Chondrocyte (in vitro differentiated cells): Measurements from ENCODE around the gene TXNL4A. TPM values are rescaled to one million over a fixed set of nuclear protein-coding genes. Genes with fewer than 3 reads are reported as not detected.

Experiments
- DNase-seq: peaks from one replicate; pipeline ENCODE4 v3.0.0; 2021; ENCODE audit warnings: mixed read lengths, low spot score
- H3K27ac Mint-ChIP-seq: one replicate; pipeline ENCODE4 v1.8.0; 2021; ENCODE audit warnings: mild to moderate bottlenecking, moderate library complexity, mixed read lengths; ENCODE audit not compliant: unreplicated experiment
- H3K27me3 Mint-ChIP-seq: 2 replicates; pipeline ENCODE4 v1.8.0; 2021; ENCODE audit warnings: low read depth, mixed read lengths
- H3K36me3 Mint-ChIP-seq: 2 replicates; pipeline ENCODE4 v1.8.0; 2021; ENCODE audit warnings: low read depth, mixed read lengths
- H3K4me1 Mint-ChIP-seq: 2 replicates; pipeline ENCODE4 v1.8.0; 2021; ENCODE audit warnings: low read depth, mild to moderate bottlenecking, mixed read lengths
- H3K4me3 Mint-ChIP-seq: one replicate; pipeline ENCODE4 v1.8.0; 2021; ENCODE audit warnings: mild to moderate bottlenecking, moderate library complexity, mixed read lengths; ENCODE audit not compliant: unreplicated experiment
- H3K9me3 Mint-ChIP-seq: 2 replicates; pipeline ENCODE4 v1.8.0; 2021; ENCODE audit warnings: low read depth, mixed read lengths
- total RNA-seq: library from RNA; stranded (reverse); gene quantifications from 3 replicates; pipeline ENCODE4 v1.2.1, GENCODE V29; 2021
- TF ChIP-seq, protein P1 (sequence below): fragments of 200-600 bp; sonication (generic); IDR thresholded peaks from 2 replicates; pipeline ENCODE4 v1.5.0; 2021; ENCODE audit warnings: antibody characterized with exemption, mild to moderate bottlenecking, moderate library complexity

TXNL4A gene
- total RNA-seq, 1 donor from 2014 or later = 143 TPM

- H3K9me3 Mint-ChIP-seq = no peaks in the 10 kb centered on the region
- H3K27ac Mint-ChIP-seq = no peak overlapping the region
- H3K4me3 Mint-ChIP-seq = no peak overlapping the region
- peak; percentile 56 for DNase-seq
- H3K36me3 Mint-ChIP-seq = peaks cover 15% of the 10 kb centered on the region
- H3K27me3 Mint-ChIP-seq = no peaks in the 10 kb centered on the region
- H3K4me1 Mint-ChIP-seq = peaks cover 40% of the 10 kb centered on the region
- TF ChIP-seq, protein P1, sequence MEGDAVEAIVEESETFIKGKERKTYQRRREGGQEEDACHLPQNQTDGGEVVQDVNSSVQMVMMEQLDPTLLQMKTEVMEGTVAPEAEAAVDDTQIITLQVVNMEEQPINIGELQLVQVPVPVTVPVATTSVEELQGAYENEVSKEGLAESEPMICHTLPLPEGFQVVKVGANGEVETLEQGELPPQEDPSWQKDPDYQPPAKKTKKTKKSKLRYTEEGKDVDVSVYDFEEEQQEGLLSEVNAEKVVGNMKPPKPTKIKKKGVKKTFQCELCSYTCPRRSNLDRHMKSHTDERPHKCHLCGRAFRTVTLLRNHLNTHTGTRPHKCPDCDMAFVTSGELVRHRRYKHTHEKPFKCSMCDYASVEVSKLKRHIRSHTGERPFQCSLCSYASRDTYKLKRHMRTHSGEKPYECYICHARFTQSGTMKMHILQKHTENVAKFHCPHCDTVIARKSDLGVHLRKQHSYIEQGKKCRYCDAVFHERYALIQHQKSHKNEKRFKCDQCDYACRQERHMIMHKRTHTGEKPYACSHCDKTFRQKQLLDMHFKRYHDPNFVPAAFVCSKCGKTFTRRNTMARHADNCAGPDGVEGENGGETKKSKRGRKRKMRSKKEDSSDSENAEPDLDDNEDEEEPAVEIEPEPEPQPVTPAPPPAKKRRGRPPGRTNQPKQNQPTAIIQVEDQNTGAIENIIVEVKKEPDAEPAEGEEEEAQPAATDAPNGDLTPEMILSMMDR = no peak
Observed at GRCh38 chr18:79940814-79941472, 47.4 kb downstream of the TXNL4A start.

DNA sequence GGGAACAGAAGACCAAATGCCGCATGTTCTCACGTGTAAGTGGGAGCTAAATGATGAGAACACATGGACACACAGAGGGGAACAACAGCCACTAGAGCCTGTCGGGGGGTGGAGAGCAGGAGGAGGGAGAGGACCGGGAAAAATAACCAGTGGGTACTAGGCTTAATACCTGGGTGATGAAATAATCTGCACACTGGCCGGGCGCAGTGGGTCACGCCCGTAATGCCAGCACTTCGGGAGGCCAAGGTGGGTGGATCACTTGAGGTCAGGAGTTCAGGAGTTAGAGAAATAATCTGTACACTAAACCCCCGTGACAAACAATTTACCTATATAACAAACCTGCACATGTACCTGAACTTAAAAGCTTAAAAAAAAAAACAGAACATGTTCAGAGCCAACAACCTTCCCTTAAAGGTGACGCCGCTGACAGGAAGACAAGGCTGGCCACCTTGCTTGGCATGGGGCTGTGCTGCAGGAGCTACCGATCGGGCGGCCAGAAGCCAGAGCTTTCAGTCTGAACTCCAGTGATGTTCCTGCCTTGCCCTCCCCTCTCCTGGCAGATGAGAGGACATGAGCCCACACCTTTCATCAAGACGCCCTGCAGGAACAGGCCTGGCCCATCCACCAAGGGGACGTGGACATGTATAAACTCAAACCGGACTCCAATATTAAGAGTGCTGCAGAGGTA, 48.1 kb downstream of the TXNL4A start:
- no peaks in the 10 kb centered on the region for H3K27me3 Mint-ChIP-seq
- peaks cover 35% of the 10 kb centered on the region for H3K4me1 Mint-ChIP-seq
- peak; percentile 61 for DNase-seq
- peaks cover 3% of the 10 kb centered on the region for H3K9me3 Mint-ChIP-seq
- no peak overlapping the region for H3K27ac Mint-ChIP-seq
- no peak overlapping the region for H3K4me3 Mint-ChIP-seq
- TF ChIP-seq, protein P1 = no peak
- peaks cover 20% of the 10 kb centered on the region for H3K36me3 Mint-ChIP-seq

DNA sequence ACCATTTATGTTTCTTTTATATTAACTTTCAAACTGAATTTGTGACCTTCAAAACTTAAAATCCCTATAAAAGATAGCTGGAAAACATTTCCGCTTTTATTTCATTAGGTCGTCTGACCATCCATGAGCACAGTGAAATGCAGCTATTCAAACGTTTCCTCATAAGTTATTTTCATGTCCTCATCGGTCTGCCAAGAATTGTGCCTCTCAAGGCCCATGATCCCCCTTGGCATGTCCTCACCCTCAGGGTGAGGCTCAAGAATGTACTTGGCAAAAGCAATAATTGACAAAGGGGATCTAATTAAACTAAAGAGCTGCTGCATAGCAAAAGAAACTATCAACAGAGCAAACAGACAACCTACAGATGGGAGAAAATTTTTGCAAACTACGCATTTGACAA, 49.3 kb downstream of the TXNL4A start:
- H3K36me3 Mint-ChIP-seq = peaks cover 24% of the 10 kb centered on the region

DNA sequence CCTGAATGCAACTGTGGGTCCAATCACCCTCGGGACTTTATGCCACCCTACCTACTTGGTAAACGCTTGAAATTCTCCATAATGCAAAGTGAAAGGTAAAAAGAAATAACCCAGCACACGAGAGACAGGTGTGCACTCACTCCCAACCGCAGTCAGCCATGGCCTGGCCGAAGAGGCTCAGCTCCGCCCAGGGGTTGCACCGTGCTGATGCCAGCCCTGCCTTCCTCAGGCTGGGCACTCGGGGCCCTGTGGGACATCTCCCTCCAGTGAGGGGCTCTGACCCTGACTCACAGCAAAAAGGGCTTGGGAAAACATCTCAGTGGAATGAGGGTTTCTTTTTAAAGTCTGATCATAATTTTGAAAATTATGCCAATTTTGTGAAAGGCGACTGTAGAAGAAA, 50.2 kb downstream of the TXNL4A start:
- Mint-ChIP-seq H3K27me3 (no peaks in the 10 kb centered on the region), H3K27ac (no peak overlapping the region), H3K36me3 (peaks cover 30% of the 10 kb centered on the region), H3K9me3 (peaks cover 8% of the 10 kb centered on the region), H3K4me1 (peaks cover 35% of the 10 kb centered on the region), H3K4me3 (no peak overlapping the region)
- peak; percentile 69 for DNase-seq
- TF ChIP-seq, protein P1 = no peak

More for the DNA sequence above, 49.3 kb downstream of the TXNL4A start:
- peaks cover 31% of the 10 kb centered on the region for H3K4me1 Mint-ChIP-seq
- no peak for DNase-seq
- peak overlapping the region; percentile 38 for H3K27ac Mint-ChIP-seq
- H3K9me3 Mint-ChIP-seq = peaks cover 5% of the 10 kb centered on the region
- no peak overlapping the region for H3K4me3 Mint-ChIP-seq
- H3K27me3 Mint-ChIP-seq = no peaks in the 10 kb centered on the region
- TF ChIP-seq, protein P1 = no peak

- Mint-ChIP-seq H3K27ac (no peak overlapping the region), H3K4me1 (peaks cover 33% of the 10 kb centered on the region), H3K4me3 (no peak overlapping the region), H3K27me3 (no peaks in the 10 kb centered on the region), H3K36me3 (peaks cover 36% of the 10 kb centered on the region), H3K9me3 (peaks cover 17% of the 10 kb centered on the region)
- TF ChIP-seq, protein P1 = no peak
- DNase-seq = peak; percentile 40
Observed at GRCh38 chr18:79937103-79937860, 51.1 kb downstream of the TXNL4A start.
